Karpas-422 (cell line): ENCODE data around the gene MITF. TPM values are rescaled to one million over a fixed set of nuclear protein-coding genes. Genes with fewer than 3 reads are reported as not detected.
"Not testable (repeated sequence)": the region's sequence is repeated elsewhere in the genome, so short reads cannot be mapped to it uniquely, and the experiment has no call there.

Experiments
- DNase-seq: peaks from one replicate; pipeline ENCODE4 v3.0.0-alpha.2; 2015
- H2AFZ ChIP-seq: fragments of 200-600 bp; sonication (generic); 2 replicates; pipeline ENCODE4 v1.6.1; 2014; ENCODE audit warnings: antibody characterized with exemption, low read length, mixed read lengths
- H3K27ac ChIP-seq: fragments of 200-600 bp; sonication (generic); 2 replicates; pipeline ENCODE4 v1.5.1; 2014; ENCODE audit warnings: mild to moderate bottlenecking, low read length, moderate library complexity
- H3K27me3 ChIP-seq: fragments of 200-600 bp; sonication (generic); 2 replicates; pipeline ENCODE4 v1.6.1; 2014; ENCODE audit warnings: low read length, mixed read lengths
- H3K36me3 ChIP-seq: fragments of 200-600 bp; sonication (generic); 2 replicates; pipeline ENCODE4 v1.6.1; 2014; ENCODE audit warnings: low read length, mixed read lengths; ENCODE audit not compliant: insufficient read depth
- H3K4me1 ChIP-seq: fragments of 200-600 bp; sonication (generic); 2 replicates; pipeline ENCODE4 v1.6.1; 2014; ENCODE audit warnings: mild to moderate bottlenecking, low read length, mixed read lengths
- H3K4me2 ChIP-seq: fragments of 200-600 bp; sonication (generic); 2 replicates; pipeline ENCODE4 v1.6.1; 2014; ENCODE audit warnings: low read length, low read depth, mild to moderate bottlenecking; ENCODE audit not compliant: poor library complexity, severe bottlenecking
- H3K4me3 ChIP-seq: fragments of 200-600 bp; sonication (generic); 2 replicates; pipeline ENCODE4 v1.5.1; 2014; ENCODE audit warnings: mild to moderate bottlenecking, antibody characterized with exemption, low read length, mixed read lengths
- H3K79me2 ChIP-seq: fragments of 200-600 bp; sonication (generic); 2 replicates; pipeline ENCODE4 v1.6.1; 2014; ENCODE audit warnings: mild to moderate bottlenecking, low read length, mixed read lengths
- H3K9ac ChIP-seq: fragments of 200-600 bp; sonication (generic); 2 replicates; pipeline ENCODE4 v1.6.0; 2014; ENCODE audit warnings: low read length
- H3K9me2 ChIP-seq: fragments of 200-600 bp; sonication (generic), shearing (Covaris generic); replicated peaks from 2 replicates; pipeline ENCODE4 v1.6.0; 2014; ENCODE audit warnings: mild to moderate bottlenecking, low read length, moderate library complexity; ENCODE audit not compliant: insufficient read depth
- H3K9me3 ChIP-seq: fragments of 300-700, 200-600 bp; sonication (generic); 2 replicates; pipeline ENCODE4 v1.6.1; 2014; ENCODE audit warnings: low read length, mixed read lengths
- H4K20me1 ChIP-seq: fragments of 200-600 bp; sonication (generic); 2 replicates; pipeline ENCODE4 v1.6.1; 2014; ENCODE audit warnings: mild to moderate bottlenecking, antibody characterized with exemption, low read length, low read depth; ENCODE audit not compliant: insufficient read depth
- total RNA-seq: library from RNA; depleted of rRNA; stranded (reverse); fragments of >200 nt; shearing (Covaris generic); gene quantifications from 2 replicates; pipeline ENCODE4 v1.2.3, GENCODE V29; 2014; ENCODE audit warnings: low replicate concordance

Gene MITF
- total RNA-seq, 1 experiment from 2014 or later, result not detected

- Histone ChIP-seq H3K27me3 (no peaks in the 10 kb centered on the region), H3K27ac (no peak overlapping the region), H3K9me2 (no peaks in the 10 kb centered on the region), H4K20me1 (no peaks in the 10 kb centered on the region), H2AFZ (no peak overlapping the region), H3K4me1 (no peaks in the 10 kb centered on the region), H3K9ac (no peak overlapping the region), H3K36me3 (no peaks in the 10 kb centered on the region), H3K4me2 (no peak overlapping the region), H3K9me3 (no peaks in the 10 kb centered on the region), H3K79me2 (no peaks in the 10 kb centered on the region), H3K4me3 (no peak overlapping the region)
- no peak for DNase-seq
Measured at GRCh38 chr3:69907554-69907953, 168.3 kb downstream of the MITF start.

DNA sequence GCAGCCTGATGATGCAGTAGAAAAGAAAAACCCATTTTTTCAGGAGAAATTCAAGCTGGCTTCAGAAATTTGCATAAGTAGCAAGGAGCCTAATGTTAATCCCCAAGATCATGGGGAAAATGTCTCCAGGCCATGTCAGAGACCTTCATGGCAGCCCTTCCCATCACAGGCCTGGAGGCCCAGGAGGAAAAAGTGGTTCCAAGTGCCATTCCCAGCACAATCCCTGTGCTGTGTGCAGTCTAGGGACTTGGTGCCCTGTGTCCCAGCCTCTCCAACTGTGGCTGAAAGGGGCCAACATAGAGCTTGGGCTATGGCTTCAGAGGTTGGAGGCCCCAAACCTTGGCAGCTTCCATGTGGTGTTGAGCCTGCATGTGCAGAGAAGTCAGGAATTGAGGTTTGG lies 170.6 kb downstream of the MITF start:
- H3K4me1 ChIP-seq, DNase-seq, H3K36me3 ChIP-seq, H3K9me3 ChIP-seq, H3K4me3 ChIP-seq, H4K20me1 ChIP-seq, H3K4me2 ChIP-seq, H3K27ac ChIP-seq, H3K27me3 ChIP-seq, H3K9me2 ChIP-seq, H3K79me2 ChIP-seq, H2AFZ ChIP-seq, H3K9ac ChIP-seq: not testable (repeated sequence)

GRCh38 chr3:69913422-69913821 lies 174.2 kb downstream of the MITF start:
- no peak overlapping the region for H2AFZ ChIP-seq
- H3K4me1 ChIP-seq, result no peaks in the 10 kb centered on the region
- no peaks in the 10 kb centered on the region for H3K9me2 ChIP-seq
- no peak overlapping the region for H3K4me3 ChIP-seq
- no peak for DNase-seq
- H3K36me3 ChIP-seq, result no peaks in the 10 kb centered on the region
- H3K27ac ChIP-seq, result no peak overlapping the region
- H3K9me3 ChIP-seq, result no peaks in the 10 kb centered on the region
- H3K9ac ChIP-seq, result no peak overlapping the region
- H4K20me1 ChIP-seq, result no peaks in the 10 kb centered on the region
- H3K4me2 ChIP-seq, result no peak overlapping the region
- H3K27me3 ChIP-seq, result no peaks in the 10 kb centered on the region
- no peaks in the 10 kb centered on the region for H3K79me2 ChIP-seq

DNA sequence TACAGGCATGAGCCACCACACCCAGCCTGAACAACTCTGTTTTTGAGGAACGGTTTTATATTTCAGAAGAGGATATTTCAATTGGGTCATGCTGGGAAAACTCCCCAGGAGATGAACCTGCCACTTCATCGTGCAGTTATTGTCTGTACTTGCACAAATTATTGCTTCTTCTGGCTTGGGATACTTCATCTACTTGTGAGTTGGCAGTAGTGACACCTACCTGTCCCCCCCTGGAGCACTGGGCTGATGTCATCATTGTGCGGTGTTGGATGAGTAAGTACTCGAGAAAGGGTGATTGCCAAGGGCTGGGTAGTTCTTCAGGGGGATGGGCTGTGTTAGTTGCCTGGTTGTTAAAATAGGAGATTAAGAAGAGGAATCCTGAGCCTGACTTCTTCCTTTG lies 175.1 kb downstream of the MITF start:
- no peaks in the 10 kb centered on the region for H3K4me1 ChIP-seq
- H3K9ac ChIP-seq, result no peak overlapping the region
- DNase-seq, result no peak
- no peak overlapping the region for H3K27ac ChIP-seq
- H3K4me3 ChIP-seq, result no peak overlapping the region
- no peaks in the 10 kb centered on the region for H3K9me2 ChIP-seq
- H3K27me3 ChIP-seq, result no peaks in the 10 kb centered on the region
- no peaks in the 10 kb centered on the region for H3K9me3 ChIP-seq
- H3K36me3 ChIP-seq, result no peaks in the 10 kb centered on the region
- H4K20me1 ChIP-seq, result no peaks in the 10 kb centered on the region
- no peak overlapping the region for H3K4me2 ChIP-seq
- no peak overlapping the region for H2AFZ ChIP-seq
- H3K79me2 ChIP-seq, result no peaks in the 10 kb centered on the region

- H3K4me1 ChIP-seq, result no peaks in the 10 kb centered on the region
- DNase-seq, result no peak
- no peaks in the 10 kb centered on the region for H3K9me3 ChIP-seq
- H3K9ac ChIP-seq, result no peak overlapping the region
- H3K9me2 ChIP-seq, result no peaks in the 10 kb centered on the region
- H3K36me3 ChIP-seq, result no peaks in the 10 kb centered on the region
- no peaks in the 10 kb centered on the region for H4K20me1 ChIP-seq
- no peak overlapping the region for H3K27ac ChIP-seq
- H2AFZ ChIP-seq, result no peak overlapping the region
- no peak overlapping the region for H3K4me2 ChIP-seq
- no peak overlapping the region for H3K4me3 ChIP-seq
- no peaks in the 10 kb centered on the region for H3K27me3 ChIP-seq
- H3K79me2 ChIP-seq, result no peaks in the 10 kb centered on the region
Measured at GRCh38 chr3:69915726-69916125, 176.5 kb downstream of the MITF start.

DNA sequence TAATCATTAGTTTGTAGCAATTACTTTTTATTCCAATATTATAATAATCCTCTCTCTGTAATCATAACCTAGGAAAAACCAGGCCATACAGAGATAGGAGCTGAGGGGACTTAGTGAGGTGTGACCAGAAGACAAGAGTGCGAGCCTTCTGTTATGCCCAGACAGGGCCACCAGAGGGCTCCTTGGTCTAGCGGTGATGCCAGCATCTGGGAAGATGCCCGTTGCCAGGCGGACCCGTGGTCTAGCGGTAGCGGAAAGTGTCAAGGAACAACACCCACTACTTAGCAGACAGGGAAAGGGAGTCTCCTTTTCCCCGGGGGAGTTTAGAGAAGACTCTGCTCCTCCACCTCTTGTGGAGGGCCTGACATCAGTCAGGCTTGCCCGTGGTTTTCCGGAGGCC lies 180.7 kb downstream of the MITF start:
- H3K4me2 ChIP-seq, H3K4me3 ChIP-seq, H3K27me3 ChIP-seq, H3K9me3 ChIP-seq, H4K20me1 ChIP-seq, H2AFZ ChIP-seq, H3K9me2 ChIP-seq, DNase-seq, H3K36me3 ChIP-seq, H3K27ac ChIP-seq, H3K79me2 ChIP-seq, H3K9ac ChIP-seq, H3K4me1 ChIP-seq: not testable (repeated sequence)

GRCh38 chr3:69921651-69922050 lies 182.4 kb downstream of the MITF start:
- no peak overlapping the region for H3K9ac ChIP-seq
- H3K9me2 ChIP-seq, result no peaks in the 10 kb centered on the region

DNA sequence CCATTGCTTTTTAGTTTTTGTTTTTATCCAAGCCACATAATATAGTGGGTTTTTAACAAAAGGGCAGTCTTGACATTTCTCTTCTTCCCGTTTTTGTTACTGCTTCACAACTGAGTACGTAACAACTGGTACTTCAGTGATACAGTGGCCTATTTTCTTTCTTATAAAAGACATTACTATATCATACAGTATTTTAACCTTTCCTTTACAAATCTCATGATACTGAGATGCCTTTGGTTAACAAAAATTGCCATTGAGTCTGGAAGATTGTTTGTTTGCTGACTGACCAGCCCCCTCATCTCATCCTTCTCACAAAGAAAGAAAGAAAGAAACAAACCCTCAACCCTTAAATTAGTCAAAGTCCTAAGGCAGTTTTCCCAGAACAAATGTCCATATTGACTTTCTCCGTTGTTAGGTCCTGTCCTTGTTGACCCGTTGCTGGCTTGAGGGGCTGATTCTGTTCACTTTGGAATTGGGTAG lies 183.3 kb downstream of the MITF start:
- H3K4me2 ChIP-seq, result no peak overlapping the region
- no peak overlapping the region for H3K4me3 ChIP-seq
- no peaks in the 10 kb centered on the region for H3K79me2 ChIP-seq
- no peak for DNase-seq
- no peaks in the 10 kb centered on the region for H3K27me3 ChIP-seq
- no peaks in the 10 kb centered on the region for H3K4me1 ChIP-seq
- no peaks in the 10 kb centered on the region for H3K9me2 ChIP-seq
- H3K9me3 ChIP-seq, result no peaks in the 10 kb centered on the region
- H3K9ac ChIP-seq, result no peak overlapping the region
- no peak overlapping the region for H2AFZ ChIP-seq
- no peak overlapping the region for H3K27ac ChIP-seq
- no peaks in the 10 kb centered on the region for H4K20me1 ChIP-seq
- no peaks in the 10 kb centered on the region for H3K36me3 ChIP-seq

More at GRCh38 chr3:69921651-69922050, 182.4 kb downstream of the MITF start:
- no peak for DNase-seq
- no peaks in the 10 kb centered on the region for H3K79me2 ChIP-seq
- no peaks in the 10 kb centered on the region for H3K36me3 ChIP-seq
- H3K4me3 ChIP-seq, result no peak overlapping the region
- H2AFZ ChIP-seq, result no peak overlapping the region
- no peaks in the 10 kb centered on the region for H4K20me1 ChIP-seq
- no peaks in the 10 kb centered on the region for H3K9me3 ChIP-seq
- no peaks in the 10 kb centered on the region for H3K4me1 ChIP-seq
- no peak overlapping the region for H3K4me2 ChIP-seq
- no peaks in the 10 kb centered on the region for H3K27me3 ChIP-seq
- H3K27ac ChIP-seq, result no peak overlapping the region

- Histone ChIP-seq H3K9ac (no peak overlapping the region), H3K36me3 (no peaks in the 10 kb centered on the region), H3K4me2 (no peak overlapping the region), H3K27ac (no peak overlapping the region), H3K4me3 (no peak overlapping the region), H2AFZ (no peak overlapping the region), H3K79me2 (no peaks in the 10 kb centered on the region), H3K4me1 (no peaks in the 10 kb centered on the region), H3K27me3 (no peaks in the 10 kb centered on the region), H3K9me3 (no peaks in the 10 kb centered on the region), H4K20me1 (no peaks in the 10 kb centered on the region), H3K9me2 (no peaks in the 10 kb centered on the region)
- no peak for DNase-seq
Measured at GRCh38 chr3:69925506-69925905, 186.2 kb downstream of the MITF start.
